GM21717 (cell line): ENCODE data around the gene CDHR1.
"Not testable (repeated sequence)": the region's sequence is repeated elsewhere in the genome, so short reads cannot be mapped to it uniquely, and the experiment has no call there.

ENCODE experiments used
- ATAC-seq: cut with Tn5 transposase; IDR thresholded peaks from one replicate; pipeline ENCODE4 v1.9.1; 2021; ENCODE audit warnings: mild to moderate bottlenecking, moderate library complexity; ENCODE audit not compliant: unreplicated experiment

CDHR1 gene

GRCh38 chr10:84173501-84173929 is 20.8 kb upstream of the CDHR1 start, which contains the start of gene GPR15LG:
TSS of gene GPR15LG (plus strand) at chr10:84173801. CDS start at chr10:84173852, 51 bp downstream.
- no peak for ATAC-seq

GRCh38 chr10:84175436-84175835 is 18.9 kb upstream of the CDHR1 start:
- no peak for ATAC-seq

DNA sequence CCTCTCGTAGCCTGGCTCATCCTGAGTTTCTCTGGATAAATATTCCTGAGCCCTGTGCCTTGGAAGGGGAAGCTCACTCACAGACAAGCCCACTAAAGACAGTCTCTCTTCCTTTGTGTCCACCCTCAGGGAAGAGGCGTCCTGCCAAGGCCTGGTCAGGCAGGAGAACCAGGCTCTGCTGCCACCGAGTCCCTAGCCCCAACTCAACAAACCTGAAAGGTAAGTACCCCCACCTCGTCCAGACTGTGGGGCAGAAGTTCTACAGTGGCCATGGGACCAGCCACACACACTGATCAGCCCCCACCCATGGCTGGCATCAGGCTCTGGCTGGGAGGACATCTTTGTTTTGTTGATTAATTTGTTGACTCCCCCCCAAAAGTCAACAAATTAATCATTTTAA is 18.0 kb upstream of the CDHR1 start:
- no peak for ATAC-seq

DNA sequence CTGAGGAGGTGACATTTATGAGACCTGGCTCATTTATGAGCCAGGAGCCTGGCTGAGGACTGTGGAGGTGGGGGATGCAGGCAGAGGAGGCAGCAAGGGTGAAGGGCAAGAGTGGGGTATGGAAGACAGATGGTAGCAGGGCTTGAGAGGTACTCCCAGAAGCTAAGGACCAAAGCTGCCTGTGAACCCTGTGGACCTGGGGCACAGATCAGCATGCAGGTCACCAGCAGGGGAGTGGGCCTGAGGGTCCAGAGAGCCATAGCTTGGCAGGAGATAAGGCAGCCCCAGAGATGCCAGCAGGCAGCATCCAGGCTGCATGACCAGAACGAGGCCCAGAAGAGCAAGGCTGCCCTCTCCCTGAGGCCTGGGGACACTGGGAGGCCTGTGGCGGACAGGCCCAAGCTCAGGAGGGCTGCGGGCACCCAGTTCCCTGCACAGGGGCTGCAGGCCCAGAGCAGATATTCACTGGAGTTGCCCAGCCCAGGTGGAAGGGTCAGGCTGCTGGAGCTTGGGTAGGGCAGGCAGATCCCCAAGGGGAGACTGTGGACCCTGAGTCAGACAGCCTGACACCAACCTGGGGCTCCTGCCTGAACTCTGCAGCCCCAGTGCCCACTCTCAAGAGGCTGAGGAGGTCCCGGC is 17.4 kb upstream of the CDHR1 start:
- no peak for ATAC-seq

DNA sequence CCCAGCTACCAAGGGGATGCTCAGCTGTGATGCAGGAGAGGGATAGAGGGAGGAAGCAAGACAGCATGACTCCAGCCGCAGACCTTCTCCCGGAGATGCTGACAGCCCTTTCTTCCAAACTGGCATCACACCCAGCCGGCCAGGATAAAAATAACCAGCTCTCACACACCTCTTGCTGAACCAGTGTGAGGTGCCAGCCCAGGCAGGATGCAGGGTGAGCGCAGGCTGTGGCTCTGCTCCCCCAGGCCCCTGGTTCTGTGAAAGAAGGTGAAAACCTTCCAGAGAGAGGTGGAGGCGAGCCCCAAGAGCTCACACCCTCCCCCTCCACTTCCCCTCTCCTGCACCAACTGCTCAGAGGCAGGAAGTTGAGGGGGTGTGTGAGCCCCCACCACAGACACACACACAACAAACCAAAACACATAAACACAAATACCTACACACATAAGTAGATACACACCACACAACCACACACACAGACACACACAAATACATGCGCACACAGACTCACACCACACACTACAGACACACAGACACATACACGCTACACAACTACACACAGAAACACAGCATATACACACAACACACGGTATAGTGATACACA is 16.7 kb upstream of the CDHR1 start:
- peak; percentile 37 for ATAC-seq

DNA sequence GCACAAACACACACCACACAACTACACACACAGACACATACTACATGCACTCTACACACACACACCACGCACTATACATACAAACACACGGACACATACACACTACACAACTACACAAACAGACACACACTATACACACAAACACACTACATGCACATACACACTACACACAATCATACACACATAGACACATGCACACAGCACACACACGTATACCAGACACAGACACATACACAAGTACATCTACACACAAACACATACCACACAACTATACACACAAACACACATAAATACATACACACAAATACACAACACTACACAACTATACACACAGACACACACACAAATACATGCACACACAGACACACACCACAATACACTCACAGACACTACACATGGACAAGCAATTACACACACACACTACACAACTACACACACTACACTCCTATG is 16.2 kb upstream of the CDHR1 start:
- no peak for ATAC-seq

DNA sequence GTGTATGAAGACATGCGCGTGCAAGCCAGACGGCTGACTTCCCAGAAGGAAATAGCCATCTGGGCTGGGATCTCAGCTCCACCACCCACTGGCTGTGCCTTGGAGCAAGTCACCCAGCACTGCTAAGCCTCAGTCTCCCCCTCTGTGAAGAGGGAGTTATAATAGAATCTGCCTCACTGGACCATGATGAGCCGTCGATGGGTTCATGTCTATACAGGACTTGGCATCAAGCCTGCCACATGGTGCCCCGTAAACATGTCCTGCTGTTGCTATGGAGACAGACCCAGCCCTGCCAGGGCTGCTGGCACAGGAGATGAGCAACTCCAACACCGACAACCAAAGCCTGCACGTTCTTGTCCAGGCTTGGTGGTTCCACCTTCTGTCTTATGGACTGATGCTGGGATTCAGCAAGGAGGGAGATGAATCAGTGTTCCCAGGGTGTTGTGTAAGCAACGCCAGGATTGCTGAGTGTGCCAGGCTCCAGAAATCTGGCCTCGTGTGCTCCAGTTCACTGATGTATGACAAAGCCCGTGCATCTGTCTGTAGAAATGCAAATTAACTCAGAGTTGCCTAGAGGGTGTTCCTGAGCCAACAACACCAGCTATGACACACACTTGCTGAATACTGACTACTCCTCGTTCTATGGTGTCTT is 15.2 kb upstream of the CDHR1 start:
- ATAC-seq: peak; percentile 97

GRCh38 chr10:84180386-84180785 is 14.0 kb upstream of the CDHR1 start:
- not testable (repeated sequence) for ATAC-seq

DNA sequence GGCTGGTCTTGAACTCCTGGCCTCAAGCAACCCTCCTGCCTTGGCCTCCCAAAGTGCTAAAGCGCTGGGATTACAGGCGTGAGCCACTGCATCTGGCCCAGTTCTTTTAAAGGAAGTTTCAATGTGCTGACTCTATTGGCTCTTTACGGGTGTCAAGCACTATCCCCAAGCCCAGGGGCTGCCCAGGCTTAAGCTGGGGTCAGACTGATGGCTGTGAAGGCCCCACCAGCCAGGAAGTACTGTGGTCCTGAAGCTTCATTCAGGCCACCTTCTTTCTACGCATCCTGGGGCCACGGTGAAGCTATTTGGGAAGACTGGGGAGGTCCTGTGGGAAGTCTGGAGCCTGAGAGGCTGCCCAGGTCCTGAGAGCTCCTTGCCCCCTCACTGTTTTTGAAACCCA is 12.7 kb upstream of the CDHR1 start:
- ATAC-seq: no peak

DNA sequence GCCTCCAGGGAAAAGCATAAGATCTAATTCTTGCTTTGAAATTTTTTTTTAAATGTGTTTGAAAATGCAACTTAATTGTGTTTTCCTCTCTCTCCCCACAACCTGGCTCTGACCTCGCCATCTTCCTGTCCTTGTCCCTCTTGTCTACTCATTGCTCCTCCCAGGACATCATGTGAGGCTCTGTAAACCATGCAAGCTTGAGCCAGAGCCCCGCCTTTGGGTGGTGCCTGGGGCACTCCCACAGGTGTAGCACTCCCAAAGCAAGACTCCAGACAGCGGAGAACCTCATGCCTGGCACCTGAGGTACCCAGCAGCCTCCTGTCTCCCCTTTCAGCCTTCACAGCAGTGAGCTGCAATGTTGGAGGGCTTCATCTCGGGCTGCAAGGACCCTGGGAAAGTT is 9.8 kb upstream of the CDHR1 start:
- no peak for ATAC-seq

DNA sequence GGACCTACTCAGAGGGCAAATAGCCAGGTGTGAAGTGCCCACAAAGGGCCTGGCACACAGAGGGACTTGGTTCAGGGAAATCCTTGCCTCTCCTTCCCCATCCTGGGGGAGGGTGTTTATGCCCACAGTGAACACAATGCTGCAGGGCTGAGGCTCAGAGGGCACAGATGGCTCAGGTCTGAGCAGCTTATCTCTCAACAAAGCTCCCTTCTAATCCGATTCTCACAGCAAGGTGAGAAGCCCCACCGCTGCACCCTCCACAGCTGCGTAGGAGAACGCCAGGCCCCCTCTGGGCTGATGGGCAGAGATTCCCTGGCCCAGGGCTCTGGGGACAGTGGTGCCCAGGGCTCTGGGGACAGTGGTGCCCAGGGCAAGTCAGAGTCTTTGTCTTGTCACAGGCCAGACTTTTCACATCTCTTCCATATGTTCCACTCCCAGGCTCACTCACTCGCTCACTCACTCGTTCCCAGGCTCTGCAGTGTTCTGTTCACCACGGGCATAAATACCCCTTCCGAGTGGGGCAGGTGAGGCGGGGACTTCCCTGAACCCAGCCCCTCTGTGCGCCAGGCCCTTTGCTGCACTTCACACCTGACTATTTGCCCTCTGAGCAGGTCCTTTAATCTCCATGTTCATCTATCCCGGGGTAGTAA is 8.7 kb upstream of the CDHR1 start:
- no peak for ATAC-seq

GRCh38 chr10:84188815-84189214 is 5.5 kb upstream of the CDHR1 start:
- ATAC-seq: no peak

DNA sequence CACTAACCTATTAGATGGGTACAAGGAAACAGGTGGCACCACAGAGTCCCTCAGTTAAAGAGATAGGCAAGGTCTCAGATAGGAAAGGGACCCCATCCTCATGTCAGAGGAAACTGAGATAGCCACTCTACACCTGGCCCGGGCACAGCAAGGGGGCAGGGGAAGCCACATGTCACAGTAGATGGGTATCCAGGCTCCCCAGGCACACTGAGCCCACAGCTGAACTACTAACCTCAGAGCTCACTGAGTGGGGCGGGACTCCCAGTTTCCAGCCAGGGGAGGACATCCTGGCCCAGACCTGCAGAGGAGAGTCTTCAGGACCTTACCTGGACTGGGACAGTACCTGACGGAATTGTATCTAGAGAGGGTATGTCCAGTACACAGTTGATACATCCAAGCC is 3.7 kb upstream of the CDHR1 start:
- ATAC-seq: no peak

- no peak for ATAC-seq
Observed at GRCh38 chr10:84191106-84191505, 3.2 kb upstream of the CDHR1 start.

DNA sequence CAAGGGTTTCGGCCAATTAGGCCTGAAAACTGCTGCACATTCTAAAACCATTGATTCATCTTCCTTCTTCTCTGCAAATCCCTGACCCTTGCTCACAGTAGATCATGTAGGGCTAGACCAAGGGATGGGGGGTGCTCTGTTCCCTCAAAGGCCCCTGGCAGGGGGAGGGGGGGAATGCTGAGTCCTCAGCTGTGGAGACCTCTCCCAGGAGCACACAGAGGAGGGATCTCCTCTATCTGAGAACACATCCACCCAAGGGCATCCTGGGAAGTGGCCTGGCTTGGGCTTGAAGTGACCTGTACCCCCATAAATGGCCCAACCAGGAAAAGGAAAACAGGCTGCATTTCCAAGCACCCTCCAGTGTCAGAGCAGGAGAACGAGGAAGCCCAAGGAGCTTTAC is 1.0 kb upstream of the CDHR1 start:
- no peak for ATAC-seq

DNA sequence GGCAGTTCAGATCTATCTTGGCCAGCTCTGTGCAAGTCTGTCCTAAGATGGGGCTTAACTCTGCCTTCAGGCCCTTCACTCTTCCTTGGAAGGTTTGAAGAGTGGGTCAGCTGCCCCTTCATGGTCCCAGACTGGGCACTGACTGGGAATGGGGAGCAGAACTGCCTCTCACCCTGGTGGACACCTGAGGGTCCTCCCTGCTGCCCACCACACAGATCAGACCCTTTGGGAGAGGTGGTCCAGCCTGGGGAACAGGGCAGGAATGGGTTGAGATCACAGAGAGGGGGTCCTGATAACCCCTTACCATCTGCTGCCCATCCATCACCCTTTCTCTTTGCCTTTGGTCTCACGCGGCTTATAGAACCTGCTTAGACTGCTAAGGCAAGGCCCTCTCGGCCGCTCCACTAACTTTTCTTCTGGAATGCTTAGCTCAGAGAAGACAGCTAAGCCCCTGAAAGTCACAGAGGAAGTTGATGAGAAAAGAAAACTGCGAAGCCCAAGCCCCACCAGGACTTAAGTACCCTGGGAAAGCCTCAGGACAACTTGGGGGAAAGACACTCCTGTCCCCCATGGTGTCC is 402 bp upstream of the CDHR1 start:
- peak; percentile 13 for ATAC-seq

- no peak for ATAC-seq
Observed at GRCh38 chr10:84195044-84195830, 900 bp downstream of the CDHR1 start.

- no peak for ATAC-seq
Observed at GRCh38 chr10:84196083-84196482, 1.7 kb downstream of the CDHR1 start.

DNA sequence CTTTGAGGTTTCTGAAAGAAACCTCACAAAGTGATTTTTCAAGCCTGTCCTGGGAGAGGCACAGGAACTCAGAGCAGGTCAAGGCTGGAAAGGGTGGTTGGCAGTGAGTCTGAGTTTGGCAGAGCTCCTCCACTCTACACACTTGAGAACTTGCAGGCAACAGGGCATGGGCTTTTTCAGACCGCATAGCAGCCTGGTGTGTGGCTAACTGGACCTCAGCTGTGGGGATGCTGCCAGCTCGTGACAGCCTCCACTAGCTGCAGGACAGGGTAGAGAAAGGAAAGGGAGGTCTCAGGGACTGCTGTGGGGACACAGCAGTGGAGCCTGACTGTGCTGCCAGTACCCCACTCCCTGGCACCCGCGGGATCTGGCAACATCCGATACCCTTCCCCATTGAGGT is 2.6 kb downstream of the CDHR1 start:
- no peak for ATAC-seq

DNA sequence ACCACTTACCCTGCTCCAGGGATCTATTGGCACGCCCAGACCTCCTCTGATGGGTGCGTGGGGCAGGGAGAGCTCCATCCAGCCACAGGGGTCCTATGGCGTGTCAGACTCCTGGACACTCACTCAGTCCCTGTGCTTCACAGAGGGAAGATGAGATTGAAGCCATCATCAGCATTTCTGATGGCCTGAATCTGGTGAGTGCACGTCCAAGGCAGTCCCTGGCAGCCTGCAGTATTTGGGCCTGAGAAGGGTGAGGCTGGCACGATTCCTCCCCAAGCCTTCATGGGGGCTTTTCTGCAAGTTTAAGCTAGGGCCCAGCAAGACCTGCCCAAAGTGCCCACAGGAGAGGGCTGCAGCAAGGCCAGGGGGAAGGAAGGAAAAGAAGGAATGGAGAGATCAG is 3.3 kb downstream of the CDHR1 start:
- ATAC-seq: no peak
